Hepatic stellate cell (primary cell): Measurements from ENCODE around the gene STIMATE.

Experiments used
- DNase-seq: peaks from one replicate; pipeline ENCODE4 v3.0.0; 2011; ENCODE audit warnings: low spot score

The STIMATE gene

DNA sequence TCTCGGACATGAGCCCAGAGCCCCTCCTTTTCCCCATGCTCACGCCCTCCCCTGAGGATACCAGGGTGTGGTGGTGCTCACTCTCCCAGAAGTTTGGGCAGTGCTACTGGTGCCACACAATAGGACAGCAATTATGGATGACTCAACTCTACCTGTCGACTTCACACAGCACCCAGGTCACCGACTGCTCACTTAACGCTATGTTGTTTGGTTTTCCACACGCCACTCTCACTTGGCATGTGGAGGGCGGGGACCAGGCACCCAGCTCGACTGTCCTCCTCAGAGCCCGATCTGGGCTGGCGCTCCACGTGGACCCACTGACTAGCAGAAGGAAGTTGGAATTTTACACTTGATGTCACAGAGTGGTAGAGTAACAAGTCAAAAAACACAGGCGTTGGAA lies 30.9 kb downstream of the STIMATE start:
- no peak for DNase-seq

DNA sequence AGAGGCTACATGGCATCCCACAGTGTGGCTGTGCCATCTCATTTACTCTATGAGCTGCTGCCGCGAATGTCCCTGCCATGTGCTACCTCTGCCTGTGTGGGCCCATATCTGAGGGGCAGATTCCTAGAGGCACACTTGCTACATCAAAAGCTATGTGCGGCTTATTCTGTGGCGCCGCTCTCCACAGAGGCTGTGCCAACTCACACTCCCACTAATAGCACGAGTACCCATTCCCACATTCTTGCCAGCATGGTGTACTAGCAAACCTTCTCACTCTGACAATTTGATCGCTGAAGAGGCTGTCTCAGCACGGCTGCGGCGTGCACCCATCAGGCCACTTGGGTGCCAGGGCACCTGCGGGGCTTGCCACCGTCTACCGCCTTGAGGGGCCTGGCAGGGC lies 31.4 kb downstream of the STIMATE start:
- DNase-seq = no peak

DNA sequence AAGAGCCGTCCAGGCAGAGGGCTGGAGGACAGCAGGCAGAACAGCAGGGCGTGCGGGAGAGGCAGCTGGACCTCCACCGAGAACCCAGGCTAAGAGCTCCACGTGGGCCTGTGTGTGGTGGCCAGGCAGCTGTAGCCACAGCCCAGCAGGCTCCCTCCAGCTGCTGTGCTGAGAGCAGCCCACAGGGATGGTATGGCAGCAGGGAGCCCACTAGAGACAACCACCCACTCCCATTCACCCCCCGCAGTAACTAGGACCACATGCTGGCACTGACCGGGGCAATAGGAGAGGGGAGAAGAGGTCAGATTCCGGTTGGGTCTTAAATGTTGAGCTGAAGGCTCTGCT lies 37.0 kb downstream of the STIMATE start:
- no peak for DNase-seq

DNA sequence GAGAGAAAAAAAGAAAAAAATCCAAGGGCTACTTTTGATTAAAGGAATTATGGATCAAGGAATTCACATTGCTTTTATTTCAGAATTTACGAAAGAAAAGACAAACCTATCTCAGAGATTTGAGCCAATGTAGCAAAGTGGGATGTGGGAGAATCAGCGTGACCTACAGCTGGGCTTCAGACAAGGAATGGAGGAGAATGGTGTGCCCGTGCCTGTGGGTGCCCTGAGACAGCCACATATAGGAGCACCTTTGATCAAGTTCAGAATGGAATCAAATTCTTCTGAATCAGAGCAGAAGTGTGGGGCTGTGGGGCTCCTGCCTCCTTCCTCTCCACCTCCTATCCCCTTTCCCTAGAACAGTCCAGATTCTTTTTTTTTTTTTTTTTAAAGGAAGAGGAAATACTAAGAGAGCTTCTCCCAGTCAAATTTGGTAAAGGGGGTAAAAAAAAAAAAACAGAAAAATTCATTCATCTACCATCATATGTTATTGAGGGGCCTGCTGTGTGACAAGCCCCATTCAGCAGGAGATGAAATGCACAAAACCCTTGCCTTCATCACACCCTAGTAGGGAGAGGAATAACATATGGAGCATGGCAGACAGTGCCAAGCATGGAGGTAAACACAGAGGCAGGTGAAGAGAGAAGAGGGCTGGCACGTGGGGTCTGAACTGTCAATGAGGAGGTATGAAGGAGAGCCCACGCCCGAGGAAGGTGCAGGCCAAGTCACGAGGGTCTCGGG lies 37.5 kb downstream of the STIMATE start:
- DNase-seq = no peak

DNA sequence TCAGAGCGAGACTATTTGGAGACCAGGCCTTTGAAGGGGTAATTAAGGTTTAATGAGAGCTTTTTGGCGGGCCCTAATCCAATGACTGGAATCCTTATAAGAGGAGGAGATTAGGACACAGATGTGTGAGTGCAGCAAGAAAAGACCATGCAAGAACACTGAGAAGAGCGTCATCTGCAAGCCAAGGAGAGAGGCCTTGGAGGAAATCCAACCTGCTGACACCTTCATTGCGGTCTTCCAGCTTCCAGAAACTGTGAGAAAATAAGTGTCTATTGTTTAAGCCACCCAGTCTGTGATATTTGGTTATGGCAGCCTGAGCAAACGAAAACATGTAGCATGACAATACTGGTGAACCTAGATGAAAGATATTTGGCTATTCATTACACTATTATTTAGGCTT lies 39.5 kb downstream of the STIMATE start:
- DNase-seq = no peak

DNA sequence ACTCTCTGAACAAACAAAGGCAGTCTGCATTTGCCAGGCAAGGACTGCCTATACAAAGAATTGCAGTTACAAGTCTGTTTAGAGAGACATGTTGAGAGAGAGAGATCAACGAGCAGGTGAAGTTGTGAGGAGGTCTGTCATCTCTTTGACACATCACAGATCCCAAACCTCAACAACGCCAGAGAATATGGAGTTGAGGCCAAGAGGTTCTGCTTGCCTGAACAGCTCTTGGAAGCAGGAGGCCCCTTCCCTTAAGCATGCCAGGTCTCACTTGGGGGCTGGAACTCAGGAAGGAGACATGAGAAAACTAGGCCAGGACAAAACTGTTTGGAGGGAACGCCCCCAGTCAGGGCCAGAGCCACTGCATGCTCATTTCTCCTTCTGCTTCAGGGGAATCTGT lies 40.2 kb downstream of the STIMATE start:
- no peak for DNase-seq

DNA sequence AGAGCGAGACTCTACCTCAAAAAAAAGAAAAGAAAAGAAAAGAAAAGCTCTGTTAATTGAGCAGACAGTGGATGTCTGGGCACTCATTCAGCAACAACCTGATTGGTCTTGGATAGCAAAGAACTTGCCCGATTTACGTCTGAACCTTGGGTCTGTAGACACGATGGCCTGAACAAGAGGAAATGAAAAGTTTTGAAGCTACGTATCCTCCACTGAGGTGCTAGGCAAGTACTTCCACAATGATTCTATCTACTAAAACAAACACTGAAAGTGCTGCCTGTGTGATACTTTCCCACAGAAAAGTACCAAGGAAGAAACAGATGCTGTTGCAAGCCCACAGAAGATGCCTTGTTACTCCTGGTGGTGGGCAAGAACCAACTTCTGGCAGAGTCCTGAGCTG lies 40.7 kb downstream of the STIMATE start:
- DNase-seq = no peak

DNA sequence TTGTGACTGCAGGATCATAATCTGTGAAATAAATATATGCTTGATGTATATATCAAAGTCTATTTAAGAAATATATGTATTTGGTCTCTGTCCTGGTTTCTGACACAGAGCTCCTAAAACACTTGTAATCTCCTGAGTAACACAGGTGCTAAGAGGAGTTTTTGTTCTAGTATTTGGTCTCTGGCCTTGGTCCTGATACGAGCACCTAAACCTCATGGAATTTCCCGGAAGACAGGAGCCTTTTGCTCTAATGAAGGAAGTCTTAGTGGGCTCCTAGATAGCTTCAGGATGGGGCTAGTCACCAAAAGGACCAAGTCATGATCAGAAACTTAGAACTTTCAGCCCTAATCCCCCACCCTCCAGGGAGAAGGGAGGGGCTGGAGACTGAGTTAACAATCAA lies 43.3 kb downstream of the STIMATE start:
- no peak for DNase-seq

DNA sequence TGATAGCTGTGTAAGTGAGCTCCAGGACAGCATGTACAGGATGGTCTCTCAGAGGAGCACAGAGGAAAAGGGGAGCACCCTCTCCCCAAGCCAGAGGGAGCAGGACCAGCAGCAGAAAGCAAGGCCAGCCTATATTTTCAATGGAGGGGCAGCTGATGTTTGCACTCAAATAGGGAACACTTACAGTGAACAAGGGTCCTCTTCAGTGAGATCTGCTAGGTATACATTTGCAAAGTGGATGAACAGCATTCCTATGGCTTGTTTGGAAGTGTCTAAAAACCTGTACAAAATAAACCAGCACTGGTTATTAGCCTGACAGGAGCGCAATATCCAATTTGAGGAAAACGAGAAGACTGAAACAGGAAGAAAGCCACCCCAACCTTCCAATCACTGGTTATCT lies 44.9 kb downstream of the STIMATE start:
- DNase-seq = no peak

DNA sequence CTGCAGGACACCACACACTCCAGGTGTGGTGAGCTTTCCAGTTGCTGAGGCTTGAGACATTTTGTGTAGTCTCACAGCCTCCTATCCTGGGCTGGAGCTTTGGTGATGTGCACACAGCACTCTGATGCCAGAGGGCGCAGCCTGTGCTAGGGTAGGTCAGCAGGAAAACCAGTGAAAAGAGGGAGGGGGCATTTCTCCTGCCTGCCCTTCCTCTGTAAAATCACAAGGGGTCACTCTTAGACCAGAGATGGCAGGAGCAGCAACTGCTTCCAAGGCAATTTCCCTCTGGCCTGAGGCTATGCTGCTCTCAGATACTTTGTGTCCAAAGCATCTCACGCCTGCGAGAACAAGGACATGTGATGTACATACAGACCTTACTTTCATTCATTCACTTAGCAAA lies 46.0 kb downstream of the STIMATE start:
- peak; percentile 45 for DNase-seq

DNA sequence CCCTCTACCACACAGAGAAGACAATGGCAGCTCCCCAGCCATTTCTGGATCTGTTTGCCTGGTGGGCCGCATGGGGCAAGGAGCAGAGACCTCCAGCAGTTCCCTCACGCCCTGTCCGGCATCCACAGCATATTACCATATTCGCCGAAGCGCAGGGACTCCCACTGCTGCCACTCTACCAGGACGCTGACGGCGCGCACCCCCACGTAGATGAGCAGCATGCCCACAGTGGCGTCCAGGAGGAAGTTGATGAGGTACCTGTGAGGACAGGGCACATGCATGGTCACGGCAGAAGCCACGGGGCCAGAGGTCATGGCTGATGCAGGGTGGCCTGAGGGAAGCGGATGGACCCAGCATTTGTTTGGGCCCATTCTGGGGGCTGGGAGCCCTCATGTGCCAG lies 47.7 kb downstream of the STIMATE start:
- no peak for DNase-seq

DNA sequence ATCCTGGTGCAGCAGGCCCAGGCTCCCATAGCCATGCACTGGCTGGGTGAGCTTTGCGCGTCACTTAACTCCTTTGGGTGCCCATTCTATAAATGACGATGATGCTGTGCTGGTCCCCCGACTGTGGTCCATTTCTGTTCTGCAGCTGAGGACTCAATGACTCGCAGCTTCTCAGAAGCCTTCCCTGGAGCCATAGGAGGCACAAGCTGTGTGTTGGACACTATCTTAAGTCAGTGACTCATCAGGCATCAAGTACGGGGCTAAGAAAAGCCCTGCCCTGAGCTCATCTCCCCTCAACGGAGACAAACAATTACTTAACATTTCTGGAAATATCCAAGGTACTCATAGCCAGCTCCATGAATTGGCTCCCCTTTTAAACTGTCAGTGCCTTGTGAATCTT lies 48.7 kb downstream of the STIMATE start:
- DNase-seq = peak; percentile 68

DNA sequence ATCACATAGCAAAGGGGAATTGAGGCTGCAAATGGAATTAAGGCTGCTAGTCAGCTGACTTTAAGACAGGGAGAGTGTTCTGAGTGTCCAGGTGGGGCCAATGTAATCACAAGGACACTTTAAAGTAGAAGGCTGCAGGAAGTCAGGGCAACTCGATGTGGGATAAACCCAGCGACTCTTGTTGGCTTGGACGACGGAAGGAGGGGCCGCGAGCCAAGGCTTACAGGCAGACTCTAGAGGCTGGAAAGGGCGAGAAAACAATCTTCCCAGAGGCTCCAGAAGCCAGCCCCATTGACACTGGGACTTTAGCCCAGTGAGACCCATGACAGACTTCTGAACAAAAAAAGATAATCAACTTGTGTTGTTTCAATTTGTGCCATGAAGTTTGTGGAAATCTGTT lies 49.6 kb downstream of the STIMATE start:
- DNase-seq = no peak

DNA sequence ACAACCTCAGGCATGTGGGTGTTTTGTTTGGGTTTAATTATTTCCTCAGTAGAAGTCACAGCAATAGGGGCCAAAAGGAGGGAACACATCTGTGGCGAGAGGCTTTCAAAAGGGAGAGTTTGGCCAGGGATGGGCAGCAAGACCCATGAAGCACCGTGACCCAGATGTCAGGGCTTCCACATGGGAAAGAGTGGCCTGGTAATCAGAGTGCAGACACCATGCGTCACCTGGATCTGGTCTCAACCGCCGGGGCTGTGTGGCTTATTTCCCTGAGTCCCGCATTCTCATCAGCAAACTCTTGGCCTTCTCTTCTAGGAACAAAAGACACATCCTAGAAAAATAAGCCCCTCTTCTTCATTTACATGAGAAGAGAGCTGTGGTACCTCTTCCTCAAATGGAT lies 50.1 kb downstream of the STIMATE start:
- no peak for DNase-seq

DNA sequence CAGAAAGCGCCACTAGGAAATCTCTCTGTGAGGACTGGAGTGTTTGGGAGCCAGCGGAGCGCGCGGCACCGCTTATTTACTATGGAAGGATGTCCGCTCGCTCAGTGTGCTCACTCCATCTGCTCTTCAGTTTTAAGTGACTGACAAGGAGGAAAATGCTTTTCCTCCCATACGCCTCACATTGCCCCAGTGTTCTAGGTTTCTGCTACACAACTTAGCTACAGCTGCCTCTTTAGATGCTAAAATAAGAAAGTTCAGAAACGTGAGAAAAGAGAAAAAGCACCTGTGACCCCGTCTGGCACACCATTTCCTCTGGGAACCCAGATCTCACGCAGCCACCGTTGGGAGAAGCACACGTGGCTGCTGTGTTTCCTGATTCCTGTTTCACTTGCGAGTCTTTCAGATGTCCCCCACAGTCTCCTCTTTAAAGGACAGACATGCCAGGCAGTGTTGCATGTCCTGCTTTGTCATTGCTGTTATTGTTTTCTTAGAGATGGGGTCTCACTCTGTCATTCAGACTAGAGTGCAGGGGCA lies 50.8 kb downstream of the STIMATE start:
- no peak for DNase-seq

DNA sequence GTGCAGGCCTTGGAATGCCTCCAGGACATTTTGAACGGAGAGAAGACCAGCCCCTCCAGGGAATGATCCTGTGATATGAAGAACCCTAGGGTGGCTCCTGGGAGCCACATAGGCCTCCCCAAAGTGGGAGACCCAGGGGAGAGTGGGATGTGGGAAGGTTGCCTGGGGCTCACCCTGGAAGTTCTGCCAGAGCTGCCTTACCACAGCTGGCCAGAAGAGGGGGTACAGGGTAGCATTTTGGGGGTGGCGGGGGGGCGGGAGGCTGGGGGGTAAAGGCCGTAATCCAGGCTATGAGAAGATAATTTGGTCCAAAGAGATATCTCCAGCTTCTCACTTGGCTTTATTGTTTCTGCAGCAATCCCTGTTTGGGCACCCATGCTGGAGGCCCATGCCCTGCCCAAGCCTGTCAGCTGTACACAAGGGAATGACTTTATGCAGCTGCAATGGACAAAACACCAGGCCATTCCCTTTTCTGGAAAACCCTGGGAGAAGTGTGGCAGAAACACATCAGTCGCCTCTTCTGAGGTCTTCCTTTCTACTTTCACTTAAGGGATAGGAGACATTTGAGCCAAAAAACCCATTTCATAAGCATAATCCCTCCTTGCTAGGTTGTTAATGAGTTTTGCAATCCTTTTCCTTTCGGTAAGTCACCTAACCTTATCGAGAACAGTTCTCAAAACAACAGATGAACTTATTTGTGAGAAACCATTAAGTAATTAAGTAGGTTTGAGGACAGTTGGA lies 51.5 kb downstream of the STIMATE start:
- DNase-seq = peak; percentile 48

DNA sequence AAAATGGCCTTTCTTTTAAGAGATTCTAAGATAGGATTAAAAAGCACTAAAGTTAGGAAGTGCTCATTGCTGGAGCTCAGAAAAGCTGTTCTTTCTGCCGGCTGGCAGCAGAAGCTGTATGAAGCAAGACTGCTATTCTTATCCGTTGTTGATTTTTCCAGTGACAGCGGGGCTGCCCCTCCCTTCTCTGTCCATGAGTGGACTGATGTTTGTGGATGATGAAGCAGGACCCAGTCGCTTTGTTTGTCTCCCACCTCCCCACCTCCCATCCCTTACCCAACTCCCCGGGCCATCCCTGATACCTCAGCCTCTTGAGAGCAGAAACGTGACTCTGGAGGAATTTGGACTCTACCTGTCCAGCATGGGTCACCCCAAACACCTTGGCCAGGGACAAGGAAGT lies 52.2 kb downstream of the STIMATE start:
- peak; percentile 79 for DNase-seq

DNA sequence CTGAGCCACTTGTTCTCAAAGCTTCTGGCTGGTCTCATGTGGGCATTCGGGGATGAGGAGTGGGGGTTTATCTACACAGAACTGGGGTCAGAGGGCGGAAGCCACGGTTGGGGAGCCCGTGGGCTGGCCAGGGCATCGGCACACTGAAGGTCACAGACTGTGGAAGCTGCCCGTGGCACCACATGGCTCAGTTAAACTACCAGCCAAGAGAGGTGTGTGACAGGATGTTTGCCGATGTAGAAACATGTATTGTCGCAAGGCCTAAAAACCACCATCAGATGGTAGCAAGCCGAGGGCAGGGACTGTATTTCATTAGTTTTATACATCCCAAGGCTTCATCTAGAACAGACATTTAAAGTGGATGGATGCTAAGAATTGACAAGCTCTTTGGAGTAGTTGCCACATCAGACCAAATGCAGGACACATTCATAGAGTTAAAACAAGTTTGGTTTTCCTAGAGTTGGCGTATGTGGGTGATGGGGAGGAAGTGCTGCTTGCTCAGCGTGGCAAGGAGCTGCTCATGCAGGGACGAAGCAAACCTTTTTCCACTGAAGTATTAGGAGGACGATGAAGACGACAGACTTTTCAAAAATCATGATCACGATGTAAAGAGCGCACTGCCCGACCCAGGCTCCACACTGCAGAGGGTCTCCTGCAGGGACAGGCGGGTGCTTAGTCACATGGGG lies 52.9 kb downstream of the STIMATE start:
- no peak for DNase-seq

DNA sequence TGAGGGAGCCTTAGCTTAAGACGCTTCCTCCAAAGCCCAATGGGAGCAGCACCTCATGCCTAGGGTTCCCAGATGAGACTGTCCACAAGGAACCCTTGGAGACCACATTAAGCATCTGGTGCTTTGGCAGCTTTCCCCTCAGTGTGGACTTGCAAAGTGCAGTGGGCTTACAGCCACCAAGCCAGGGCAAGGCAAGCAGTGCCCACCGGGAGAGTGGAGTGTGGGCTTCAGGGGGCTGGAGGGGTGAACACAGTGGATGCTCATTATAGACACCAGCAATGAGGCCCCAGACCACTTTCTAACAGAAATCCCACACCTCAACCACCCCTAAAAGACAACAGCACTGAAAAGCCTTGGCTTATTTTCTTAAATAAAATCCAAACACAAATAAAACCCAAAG lies 53.5 kb downstream of the STIMATE start:
- DNase-seq = no peak

DNA sequence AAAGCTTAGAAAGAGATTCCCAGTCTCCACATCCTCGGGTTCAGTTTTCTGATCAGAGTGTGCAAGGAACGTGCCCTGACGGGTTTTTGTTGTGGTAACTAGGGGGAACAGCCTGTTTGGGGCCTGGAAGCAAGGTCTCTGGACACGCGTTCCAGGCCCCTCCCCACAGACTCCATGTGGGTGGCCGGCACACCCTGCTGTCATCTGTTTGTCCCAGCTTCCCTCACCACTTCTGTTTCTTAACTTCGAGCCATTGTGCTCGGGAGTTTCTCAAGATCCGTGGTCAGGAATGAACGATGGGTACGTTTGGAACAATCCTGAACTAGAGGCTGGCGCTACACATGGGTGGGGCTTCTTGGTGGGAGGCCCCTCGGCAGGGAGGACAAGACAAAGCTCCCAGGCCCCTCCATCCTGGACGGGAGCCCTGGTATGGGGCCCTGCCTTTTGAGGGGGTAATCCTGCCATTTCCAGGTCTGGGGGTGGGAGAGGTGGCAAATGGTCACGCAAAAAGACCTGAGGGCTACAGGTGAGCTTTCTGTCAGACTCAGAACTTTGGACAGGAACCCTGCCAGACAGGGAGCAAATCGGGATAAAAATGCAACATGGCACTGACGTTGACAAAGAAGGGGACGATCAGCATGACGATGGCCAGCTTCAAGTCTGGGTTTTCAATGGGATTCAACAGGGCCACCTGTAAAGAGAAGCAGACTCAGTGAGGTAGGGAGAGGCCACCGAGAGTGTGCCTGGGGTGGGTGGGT lies 54.1 kb downstream of the STIMATE start:
- DNase-seq = no peak

DNA sequence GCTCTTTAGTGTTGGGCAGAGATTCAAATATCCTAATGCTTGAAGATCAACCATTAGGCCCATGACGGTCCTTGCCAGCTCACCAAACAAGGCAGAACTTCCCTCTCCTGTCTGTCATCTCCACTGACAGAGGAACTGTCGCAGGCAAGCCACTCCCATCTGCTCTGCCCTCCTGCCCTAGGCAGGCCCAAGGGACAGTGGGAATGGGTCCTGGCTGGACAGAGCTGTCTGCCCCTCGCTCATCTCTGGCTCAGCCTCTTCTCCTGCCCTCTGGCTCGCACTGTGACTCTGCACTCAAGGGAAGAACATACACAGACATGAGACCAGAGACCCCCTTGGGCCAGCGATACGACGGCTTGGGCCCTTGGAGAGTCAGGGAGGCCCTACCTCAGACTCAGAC lies 54.9 kb downstream of the STIMATE start:
- no peak for DNase-seq

DNA sequence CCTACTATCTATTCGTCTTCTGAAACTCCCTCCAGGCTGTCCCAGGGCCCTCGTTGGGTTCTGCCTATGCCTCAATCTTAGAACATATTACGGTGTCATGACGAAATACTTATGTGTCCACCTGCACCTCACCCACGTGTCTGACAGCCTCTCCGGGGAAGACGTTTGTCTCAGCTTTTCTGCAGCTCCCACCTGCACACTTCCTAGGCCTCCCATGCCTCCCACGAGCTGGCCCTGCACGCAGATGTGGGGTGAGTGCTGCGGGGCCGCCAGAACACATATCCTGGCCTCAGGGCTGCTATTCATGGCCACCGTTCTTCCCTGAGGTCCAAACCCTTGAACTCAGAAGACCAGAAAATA lies 55.4 kb downstream of the STIMATE start:
- no peak for DNase-seq
